ENCODE data around the gene MVP.

MVP gene

GRCh38 chr16:29809850-29810698 lies 10.2 kb upstream of the MVP start:
- TF ChIP-seq GATA3 (IDR thresholded peaks at IDR 0.05; ENCODE audit: low read depth, low read length) (no peak), GATA2 (IDR thresholded peaks at IDR 0.05; ENCODE audit: low read depth, low read length) (no peak)

GRCh38 chr16:29810699-29811169 lies 9.5 kb upstream of the MVP start:
- TF ChIP-seq GATA3 (IDR thresholded peaks at IDR 0.05; ENCODE audit: low read depth, low read length) (no peak), GATA2 (IDR thresholded peaks at IDR 0.05; ENCODE audit: low read depth, low read length) (no peak)

- TF ChIP-seq GATA3 (IDR thresholded peaks at IDR 0.05; ENCODE audit: low read depth, low read length), result no peak
- TF ChIP-seq GATA2 (IDR thresholded peaks at IDR 0.05; ENCODE audit: low read depth, low read length), result no peak
Observed at GRCh38 chr16:29811170-29811895, 8.9 kb upstream of the MVP start.

- TF ChIP-seq GATA2 (IDR thresholded peaks at IDR 0.05; ENCODE audit: low read depth, low read length) (no peak), GATA3 (IDR thresholded peaks at IDR 0.05; ENCODE audit: low read depth, low read length) (no peak)
Observed at GRCh38 chr16:29811896-29812665, 8.2 kb upstream of the MVP start, which contains the start of gene PRRT2. Gene PRRT2 (plus strand): TSS chr16:29812193. CDS start chr16:29813055, 862 bp downstream.

- TF ChIP-seq GATA3 (IDR thresholded peaks at IDR 0.05; ENCODE audit: low read depth, low read length) (no peak), GATA2 (IDR thresholded peaks at IDR 0.05; ENCODE audit: low read depth, low read length) (no peak)
Observed at GRCh38 chr16:29812754-29813643, 7.3 kb upstream of the MVP start.

GRCh38 chr16:29813644-29814562 lies 6.4 kb upstream of the MVP start:
- no peak for TF ChIP-seq GATA3 (IDR thresholded peaks at IDR 0.05; ENCODE audit: low read depth, low read length)
- TF ChIP-seq GATA2 (IDR thresholded peaks at IDR 0.05; ENCODE audit: low read depth, low read length), result no peak

- no peak for TF ChIP-seq GATA3 (IDR thresholded peaks at IDR 0.05; ENCODE audit: low read depth, low read length)
Observed at GRCh38 chr16:29814592-29814991, 5.7 kb upstream of the MVP start.

GRCh38 chr16:29815032-29815721 lies 5.1 kb upstream of the MVP start:
- no peak for TF ChIP-seq GATA3 (IDR thresholded peaks at IDR 0.05; ENCODE audit: low read depth, low read length)
- TF ChIP-seq GATA2 (IDR thresholded peaks at IDR 0.05; ENCODE audit: low read depth, low read length), result no peak

- TF ChIP-seq GATA2 (IDR thresholded peaks at IDR 0.05; ENCODE audit: low read depth, low read length) (no peak), GATA3 (IDR thresholded peaks at IDR 0.05; ENCODE audit: low read depth, low read length) (no peak)
Observed at GRCh38 chr16:29815793-29816693, 4.2 kb upstream of the MVP start, which contains the start of gene PAGR1. Gene PAGR1 (plus strand): TSS chr16:29816152. CDS start chr16:29816526, 374 bp downstream.

- TF ChIP-seq GATA3 (IDR thresholded peaks at IDR 0.05; ENCODE audit: low read depth, low read length) (no peak), GATA2 (IDR thresholded peaks at IDR 0.05; ENCODE audit: low read depth, low read length) (no peak)
Observed at GRCh38 chr16:29816694-29817441, 3.4 kb upstream of the MVP start.

Data from SH-SY5Y (cell line).